GM19240 (cell line): ENCODE results near the gene NFAT5.
"Not testable (repeated sequence)": the region's sequence is repeated elsewhere in the genome, so short reads cannot be mapped to it uniquely, and the experiment has no call there.

ENCODE experiments used
- DNase-seq: peaks from one replicate; pipeline ENCODE4 v3.0.0; 2011; ENCODE audit warnings: low spot score; ENCODE audit not compliant: insufficient read length

NFAT5 gene

GRCh38 chr16:69555437-69555836 is 10.3 kb upstream of the NFAT5 start:
- no peak for DNase-seq

- no peak for DNase-seq
Observed at GRCh38 chr16:69555867-69556266, 9.9 kb upstream of the NFAT5 start.

GRCh38 chr16:69559164-69559563 is 6.6 kb upstream of the NFAT5 start:
- DNase-seq: no peak

- DNase-seq: not testable (repeated sequence)
Observed at GRCh38 chr16:69561367-69561766, 4.4 kb upstream of the NFAT5 start.

GRCh38 chr16:69561901-69562300 is 3.9 kb upstream of the NFAT5 start:
- no peak for DNase-seq

- no peak for DNase-seq
Observed at GRCh38 chr16:69562813-69563212, 3.0 kb upstream of the NFAT5 start.

- DNase-seq: no peak
Observed at GRCh38 chr16:69563605-69564580, 1.9 kb upstream of the NFAT5 start.

GRCh38 chr16:69564845-69565670 is 708 bp upstream of the NFAT5 start:
- DNase-seq: no peak

- DNase-seq: no peak
Observed at GRCh38 chr16:69566240-69566980, 644 bp downstream of the NFAT5 start.

GRCh38 chr16:69566981-69567680 is 1.4 kb downstream of the NFAT5 start:
- DNase-seq: no peak

GRCh38 chr16:69568676-69569075 is 2.9 kb downstream of the NFAT5 start:
- DNase-seq: no peak

- DNase-seq: not testable (repeated sequence)
Observed at GRCh38 chr16:69578771-69579170, 13.0 kb downstream of the NFAT5 start.

GRCh38 chr16:69579783-69580481 is 14.2 kb downstream of the NFAT5 start:
- no peak for DNase-seq

- no peak for DNase-seq
Observed at GRCh38 chr16:69581297-69581696, 15.5 kb downstream of the NFAT5 start.

- DNase-seq: not testable (repeated sequence)
Observed at GRCh38 chr16:69584493-69584892, 18.7 kb downstream of the NFAT5 start.

GRCh38 chr16:69589434-69590269 is 23.9 kb downstream of the NFAT5 start:
- DNase-seq: no peak

GRCh38 chr16:69590590-69590989 is 24.8 kb downstream of the NFAT5 start:
- DNase-seq: no peak

- no peak for DNase-seq
Observed at GRCh38 chr16:69593751-69594255, 28.0 kb downstream of the NFAT5 start.
